Glomerular endothelial cell (primary cell): ENCODE data around the gene MARS1. TPM values are rescaled to one million over a fixed set of nuclear protein-coding genes. Genes with fewer than 3 reads are reported as not detected.

Experiments
- DNase-seq: peaks from one replicate; pipeline ENCODE4 v3.0.0-alpha.2; 2011; ENCODE audit warnings: low read depth, low spot score; ENCODE audit errors: extremely low read depth
- total RNA-seq: library from RNA; depleted of rRNA; stranded (reverse); fragments of >200 nt; gene quantifications from 2 replicates; pipeline ENCODE4 v1.2.3, GENCODE V29; 2015

The MARS1 gene
- total RNA-seq, 1 donor from 2014 or later = 199 TPM

DNA sequence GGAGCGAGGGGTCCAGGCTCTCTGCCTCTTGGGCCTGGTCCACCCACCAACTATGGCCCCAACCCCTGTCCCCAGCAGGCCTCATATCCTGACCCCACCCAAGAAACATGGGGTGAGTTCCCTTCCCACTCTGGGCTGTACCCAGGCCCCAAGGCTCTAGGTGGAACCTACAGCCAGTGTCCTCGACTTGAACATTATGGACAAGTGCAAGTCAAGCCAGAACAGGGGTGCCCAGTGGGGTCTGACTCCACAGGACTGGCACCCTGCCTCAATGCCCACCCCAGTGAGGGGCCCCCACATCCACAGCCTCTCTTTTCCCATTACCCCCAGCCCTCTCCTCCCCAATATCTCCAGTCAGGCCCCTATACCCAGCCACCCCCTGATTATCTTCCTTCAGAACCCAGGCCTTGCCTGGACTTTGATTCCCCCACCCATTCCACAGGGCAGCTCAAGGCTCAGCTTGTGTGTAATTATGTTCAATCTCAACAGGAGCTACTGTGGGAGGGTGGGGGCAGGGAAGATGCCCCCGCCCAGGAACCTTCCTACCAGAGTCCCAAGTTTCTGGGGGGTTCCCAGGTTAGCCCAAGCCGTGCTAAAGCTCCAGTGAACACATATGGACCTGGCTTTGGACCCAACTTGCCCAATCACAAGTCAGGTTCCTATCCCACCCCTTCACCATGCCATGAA lies 16.8 kb upstream of the MARS1 start:
- no peak for DNase-seq

DNA sequence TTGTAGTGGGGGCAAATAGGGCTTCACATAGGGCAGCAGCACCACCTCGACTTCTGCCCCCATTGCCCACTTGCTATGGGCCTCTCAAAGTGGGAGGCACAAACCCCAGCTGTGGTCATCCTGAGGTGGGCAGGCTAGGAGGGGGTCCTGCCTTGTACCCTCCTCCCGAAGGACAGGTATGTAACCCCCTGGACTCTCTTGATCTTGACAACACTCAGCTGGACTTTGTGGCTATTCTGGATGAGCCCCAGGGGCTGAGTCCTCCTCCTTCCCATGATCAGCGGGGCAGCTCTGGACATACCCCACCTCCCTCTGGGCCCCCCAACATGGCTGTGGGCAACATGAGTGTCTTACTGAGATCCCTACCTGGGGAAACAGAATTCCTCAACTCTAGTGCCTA lies 16.2 kb upstream of the MARS1 start:
- DNase-seq = no peak

DNA sequence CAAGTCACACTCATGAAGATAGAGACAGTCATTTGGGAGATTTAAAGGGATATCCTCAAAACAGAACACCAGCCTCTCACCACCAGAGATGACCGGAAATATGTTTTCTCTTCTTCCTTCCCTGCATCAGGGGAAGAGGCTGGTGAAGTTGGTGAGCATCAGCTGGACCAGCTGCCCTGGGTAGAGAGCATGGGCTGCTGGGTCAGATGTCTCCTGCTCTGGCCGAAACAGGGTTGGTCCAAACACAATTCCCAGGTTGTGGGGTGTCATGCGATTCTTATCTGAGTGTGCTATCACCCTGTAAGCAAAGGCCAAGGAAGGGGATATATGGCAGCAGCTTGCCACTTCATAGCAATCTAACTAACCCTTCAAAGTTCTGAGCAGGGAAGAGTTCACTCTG lies 15.5 kb upstream of the MARS1 start:
- DNase-seq = no peak

DNA sequence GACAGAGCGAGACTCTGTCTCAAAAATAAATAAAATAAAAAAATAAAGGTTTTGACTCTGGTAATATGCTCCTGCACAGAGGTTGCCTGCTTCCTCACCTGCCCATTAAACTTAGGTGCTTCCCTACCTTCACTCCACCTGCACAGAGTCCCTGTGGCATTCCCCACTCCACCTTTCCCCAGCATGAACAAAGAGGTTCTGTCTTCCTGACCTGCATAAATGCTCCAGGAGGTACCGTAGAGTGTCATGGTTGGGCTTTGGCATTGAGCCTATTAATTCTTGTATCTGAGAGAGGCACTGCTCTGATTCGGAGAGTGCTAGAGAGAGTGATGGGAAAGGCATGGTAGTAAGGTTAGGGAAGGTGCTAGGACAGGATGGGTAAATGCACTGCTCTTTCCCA lies 14.5 kb upstream of the MARS1 start:
- no peak for DNase-seq

DNA sequence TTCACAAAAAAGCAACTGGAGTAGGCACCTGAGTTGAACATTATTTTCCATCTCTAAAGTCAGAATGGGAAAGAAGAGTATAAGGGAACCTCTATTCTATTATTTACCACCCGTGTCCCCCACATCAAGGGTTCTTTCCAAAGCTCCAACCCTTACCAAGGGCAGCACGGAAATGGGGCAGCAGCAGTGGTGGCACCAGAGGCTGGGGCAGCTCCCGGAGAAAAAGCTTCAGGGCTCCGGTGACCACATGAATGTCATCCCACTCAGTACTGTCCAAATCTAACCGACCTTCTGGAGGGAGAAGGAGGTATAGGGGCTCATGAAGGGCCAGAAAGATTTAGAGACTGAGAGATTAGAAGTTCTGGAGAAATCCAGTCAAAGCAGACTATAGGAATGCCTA lies 14.0 kb upstream of the MARS1 start:
- DNase-seq = no peak

DNA sequence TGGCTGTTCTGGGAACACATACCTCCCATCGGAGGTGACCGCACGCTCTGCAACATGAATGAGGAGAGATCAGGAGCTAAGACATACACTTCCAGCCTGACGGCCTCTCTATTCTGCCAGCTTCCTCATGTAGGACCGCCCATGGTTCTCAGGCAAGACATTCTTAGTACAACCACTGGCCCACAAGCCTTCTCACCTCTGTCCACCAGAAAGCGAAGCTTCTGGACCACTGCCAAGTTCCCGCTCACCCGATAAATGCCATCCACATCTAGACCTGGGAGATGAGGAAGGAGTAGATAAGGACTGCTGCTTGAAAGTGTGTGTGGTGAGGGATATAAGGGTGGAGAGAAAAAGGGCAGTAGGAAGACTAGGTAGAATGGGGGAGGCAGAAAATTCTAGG lies 13.4 kb upstream of the MARS1 start:
- DNase-seq = no peak

DNA sequence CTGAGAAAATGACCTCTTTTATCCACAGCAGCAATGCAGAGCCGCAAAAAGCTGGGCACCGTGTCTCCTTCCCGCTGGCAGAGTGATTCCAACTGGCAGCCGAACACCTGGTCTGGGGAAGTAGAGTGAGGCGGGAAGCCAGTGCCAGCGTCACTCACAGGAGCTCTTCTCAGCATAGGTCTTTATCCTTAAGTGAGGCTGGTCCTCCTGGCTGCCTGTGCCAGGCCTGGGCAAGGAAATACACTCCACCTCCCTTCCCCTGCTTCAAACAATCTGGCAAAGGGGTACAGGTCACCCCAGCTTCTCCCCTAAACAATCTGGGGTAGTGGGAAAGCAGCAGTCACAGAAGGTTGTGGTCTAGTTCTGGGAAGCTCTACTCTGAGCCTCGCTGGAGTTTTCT lies 13.0 kb upstream of the MARS1 start:
- DNase-seq = no peak

DNA sequence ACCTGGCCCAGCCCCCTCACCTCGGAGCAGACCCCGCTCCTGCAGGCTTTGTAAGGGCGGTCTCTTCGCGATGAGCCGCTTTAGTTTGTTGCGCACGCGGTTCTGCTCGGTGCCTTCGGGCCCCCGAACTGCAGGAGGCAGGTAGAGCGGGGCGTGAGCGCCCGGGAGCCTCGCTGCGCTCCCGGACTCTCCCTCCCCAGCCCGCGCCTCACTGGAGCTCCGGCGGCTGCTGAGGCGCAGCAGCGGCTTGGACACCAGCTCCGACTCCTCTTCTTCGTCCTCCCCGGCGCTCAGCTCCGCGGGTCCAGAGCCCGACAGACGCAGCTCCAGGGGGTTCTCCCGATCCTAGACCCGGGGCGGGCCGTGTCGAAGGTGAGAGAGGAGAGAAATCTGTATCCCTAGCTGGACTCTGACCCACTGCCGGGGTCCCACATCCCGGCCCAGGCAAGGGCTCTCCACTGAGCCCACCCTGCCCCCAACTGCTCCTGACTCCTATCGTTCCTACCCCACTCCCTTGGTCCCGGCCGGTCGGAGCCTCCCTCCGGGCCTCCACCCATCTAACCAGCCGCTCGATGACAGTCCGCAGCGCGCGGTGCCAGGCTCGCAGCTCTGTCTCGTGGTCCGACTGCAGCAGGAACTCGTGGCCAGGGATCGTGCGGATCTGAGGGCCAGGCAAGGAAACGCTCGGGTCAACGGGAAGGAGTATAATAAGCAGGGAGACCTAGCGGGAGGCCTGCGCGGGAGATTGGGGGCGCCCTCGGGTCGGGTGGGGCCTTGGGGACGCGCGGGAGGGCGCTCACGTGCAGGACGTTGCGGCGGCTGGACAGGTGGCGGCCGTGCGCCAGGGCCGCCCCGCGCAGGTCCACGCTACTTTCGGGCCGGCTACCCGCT lies 12.4 kb upstream of the MARS1 start:
- DNase-seq = no peak

DNA sequence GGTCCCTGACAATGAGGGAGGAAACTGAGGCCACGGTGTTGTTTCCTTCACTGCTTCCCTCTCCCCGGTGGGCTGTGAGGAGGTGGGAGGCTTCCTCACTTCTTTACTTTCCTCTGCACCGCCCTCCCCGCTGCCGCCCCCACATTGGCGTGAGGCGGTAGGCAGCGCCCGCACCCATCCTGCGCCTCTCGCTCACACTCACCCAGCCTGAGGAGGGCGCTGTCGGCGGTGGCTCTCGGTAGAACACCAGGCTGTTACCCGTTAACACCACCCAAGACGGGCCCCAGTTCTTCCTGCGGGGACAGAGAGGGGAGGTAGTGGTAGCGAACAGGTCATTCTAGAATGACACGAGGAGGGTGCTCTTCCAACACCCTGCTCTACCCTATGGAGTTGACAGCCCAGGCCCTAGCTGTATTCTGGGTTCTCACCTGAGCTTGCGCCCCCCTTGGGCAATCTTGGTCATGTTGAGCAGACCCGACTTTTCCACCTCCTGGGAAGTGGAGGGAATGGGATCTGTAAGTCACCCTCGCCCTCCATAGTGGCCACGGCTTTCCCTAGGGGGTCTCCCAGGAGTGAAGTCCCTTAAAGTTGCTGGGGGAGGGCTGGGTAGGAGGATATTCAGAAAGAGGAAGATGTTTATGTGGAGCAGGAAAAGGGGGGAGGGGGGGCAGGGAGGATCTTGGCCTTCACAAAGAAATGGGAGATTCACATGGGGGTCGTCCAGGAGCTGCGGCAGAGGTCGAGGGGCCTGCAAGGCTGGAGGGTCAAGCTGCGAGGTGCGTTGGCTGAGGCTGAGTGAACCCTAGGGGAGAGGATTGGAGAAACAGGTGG lies 11.5 kb upstream of the MARS1 start:
- DNase-seq = no peak

DNA sequence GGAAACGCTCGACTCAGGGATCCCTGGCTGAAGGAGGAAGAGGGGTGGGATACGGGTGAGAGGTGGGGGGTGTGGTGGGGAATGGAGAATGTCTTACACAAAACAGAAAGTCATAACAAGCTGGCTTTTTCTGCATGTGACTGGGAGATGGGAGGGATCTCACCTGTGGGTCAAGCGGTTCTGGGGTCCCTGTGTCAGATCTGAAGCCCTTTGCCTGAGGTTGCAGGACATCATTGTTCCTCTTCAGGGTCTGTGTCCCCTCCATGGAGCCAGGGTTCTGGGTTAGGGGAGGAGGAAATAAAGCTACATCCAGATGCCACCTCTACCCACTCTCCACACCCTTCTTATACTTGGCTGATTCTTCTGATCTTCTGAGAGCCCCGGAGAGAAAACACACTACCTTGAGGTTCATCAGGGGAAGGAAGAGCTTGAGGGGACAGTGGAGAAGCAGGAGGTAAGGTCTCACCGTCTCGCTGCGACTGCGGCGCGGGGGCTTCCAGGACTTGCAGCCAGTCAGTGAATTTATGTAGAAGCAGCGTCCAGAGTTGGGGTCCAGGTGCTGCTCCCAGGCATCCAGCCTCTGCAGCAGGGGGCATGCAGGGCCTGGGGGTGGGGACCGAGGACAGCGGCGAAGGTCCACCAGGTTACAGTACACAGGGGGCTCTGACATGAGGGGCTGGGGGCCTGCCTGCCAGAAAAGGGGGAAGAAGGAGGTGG lies 10.7 kb upstream of the MARS1 start:
- DNase-seq = no peak

DNA sequence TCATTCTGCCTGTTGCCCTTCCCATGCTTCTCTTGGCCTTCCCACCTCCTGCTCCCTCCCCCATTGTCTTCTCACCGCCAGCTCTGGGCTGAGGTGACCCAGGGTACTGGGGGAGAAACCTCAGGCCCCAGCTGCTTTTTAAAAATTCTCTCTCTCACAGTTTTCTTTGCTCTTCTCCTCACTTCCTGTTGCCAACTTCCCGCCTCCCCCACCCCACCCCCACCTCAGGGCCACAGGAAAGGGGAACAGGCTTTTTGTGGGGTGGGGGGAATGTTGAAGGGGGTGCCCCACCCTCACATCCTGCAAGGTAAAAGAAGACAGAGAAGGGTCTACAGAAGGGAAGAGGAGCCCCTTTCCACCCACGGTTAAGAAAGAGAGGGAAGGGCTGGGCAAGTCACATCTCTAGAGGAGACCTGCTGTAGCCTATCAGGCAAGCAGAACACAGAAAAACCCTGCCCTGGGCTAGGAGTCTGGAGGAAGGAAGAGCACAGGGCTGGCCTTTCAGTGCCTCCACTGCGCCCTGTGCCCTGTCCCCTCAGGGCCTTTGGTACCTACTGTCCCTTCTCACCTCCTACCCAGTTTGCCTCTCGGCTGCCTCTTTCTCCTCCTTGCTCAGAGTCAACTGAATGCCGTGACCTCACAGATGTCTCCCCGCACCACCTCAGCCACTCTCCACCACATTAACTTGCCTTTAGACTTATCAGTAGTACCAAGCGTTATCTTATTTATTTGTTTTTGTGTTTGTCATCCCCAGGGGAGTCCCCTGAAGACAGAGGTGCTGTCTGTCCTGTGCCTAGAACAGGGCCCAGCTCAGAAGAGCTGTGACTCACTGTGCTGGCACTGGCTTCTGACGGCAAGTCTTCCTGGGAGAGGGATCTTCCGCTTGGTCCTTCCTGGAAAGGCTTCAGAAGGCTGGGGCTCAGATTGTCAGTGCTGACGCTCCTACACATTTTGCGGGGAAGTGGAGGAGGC lies 9.9 kb upstream of the MARS1 start:
- no peak for DNase-seq

DNA sequence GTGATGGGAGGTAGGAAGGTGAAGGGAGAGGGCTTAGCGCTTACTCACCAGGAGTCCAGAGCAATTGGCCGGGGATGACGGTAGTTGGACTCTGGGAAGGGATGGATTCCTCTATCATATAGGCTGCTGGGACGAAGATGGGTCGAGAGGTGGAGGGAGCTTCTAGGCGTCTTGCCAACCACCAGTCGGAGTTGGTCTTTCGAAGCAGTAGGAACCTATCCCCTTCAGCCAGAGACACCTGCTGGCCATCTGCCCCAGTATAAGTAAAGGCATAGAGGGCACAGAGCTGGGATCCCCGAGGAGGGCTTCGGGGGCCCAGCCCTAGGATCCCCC lies 8.9 kb upstream of the MARS1 start:
- DNase-seq = no peak

DNA sequence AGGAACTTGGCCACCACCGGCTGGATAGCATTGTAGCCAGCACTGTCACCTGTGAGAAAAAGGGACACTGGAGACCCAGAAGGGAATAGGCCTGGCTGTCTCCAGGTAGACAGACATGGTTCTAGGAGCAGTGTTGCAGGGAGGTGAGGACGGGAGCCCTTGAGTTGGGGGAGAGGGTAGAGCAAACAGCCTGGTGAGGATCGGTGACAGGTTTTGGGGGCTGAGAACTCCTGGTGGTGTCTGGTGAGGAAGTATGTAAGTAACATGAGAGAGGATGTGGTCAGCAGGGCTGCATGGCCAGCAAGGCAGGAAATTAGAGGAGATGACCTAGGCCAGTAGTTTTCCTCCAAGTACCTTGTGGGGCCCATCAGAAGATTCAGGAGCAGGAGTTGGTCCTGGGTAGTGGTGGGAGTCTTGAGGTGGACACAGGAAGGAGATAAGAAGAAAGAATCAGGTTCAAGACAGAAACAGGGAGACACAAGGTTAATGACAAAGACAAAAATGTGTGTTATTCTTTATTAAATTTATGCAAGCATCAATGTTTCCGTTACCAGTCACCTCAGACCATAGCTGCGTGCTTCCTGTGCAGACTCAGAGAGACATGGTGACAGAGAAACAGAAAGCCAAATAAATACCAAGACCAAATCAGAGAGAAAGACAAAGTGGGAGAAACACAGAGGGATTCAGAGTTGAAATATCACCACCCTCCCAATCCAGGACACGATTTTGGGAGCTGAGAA lies 8.3 kb upstream of the MARS1 start, which contains the start of gene ARHGAP9:
Gene ARHGAP9 (minus strand): TSS at position 491 of the 740 bp plus-strand sequence. CDS start 460 bp downstream, at position 31.
- no peak for DNase-seq

DNA sequence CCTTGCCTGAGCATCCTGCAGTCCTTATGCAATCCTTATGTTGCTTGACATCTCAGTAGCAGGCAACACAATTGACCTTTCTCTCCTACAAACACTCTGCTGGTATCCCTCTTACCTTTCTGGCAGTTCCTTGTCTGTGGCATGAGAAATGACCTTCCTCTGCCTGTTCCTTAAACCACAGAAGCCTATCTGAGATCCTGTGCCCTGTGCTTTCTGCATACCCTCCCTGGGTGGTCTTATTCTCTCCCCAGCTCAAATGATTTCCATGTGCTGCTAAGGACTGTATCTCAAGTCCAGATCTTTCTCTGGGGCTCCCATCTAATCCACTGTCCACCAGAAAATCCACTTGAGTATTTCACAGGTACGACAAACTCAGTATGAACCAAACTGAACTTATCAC lies 6.2 kb upstream of the MARS1 start:
- DNase-seq = no peak

DNA sequence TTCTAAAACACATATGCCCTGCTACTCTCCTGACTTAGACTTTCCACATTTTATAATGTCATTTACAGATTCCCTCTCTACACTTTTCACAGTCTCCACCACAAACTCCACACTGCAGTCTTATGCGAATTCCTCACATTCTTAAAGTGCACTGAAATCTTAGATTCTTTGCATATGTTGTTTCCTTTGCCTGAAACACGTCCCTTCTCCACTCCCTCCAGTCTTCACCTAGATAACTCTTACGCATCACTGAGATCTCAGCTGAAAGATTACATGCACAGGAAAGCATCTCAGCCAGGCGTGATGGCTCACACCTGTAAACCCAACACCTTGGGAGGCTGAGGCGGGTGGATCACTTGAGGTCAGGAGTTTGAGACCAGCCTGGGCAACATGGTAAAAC lies 4.4 kb upstream of the MARS1 start:
- no peak for DNase-seq

DNA sequence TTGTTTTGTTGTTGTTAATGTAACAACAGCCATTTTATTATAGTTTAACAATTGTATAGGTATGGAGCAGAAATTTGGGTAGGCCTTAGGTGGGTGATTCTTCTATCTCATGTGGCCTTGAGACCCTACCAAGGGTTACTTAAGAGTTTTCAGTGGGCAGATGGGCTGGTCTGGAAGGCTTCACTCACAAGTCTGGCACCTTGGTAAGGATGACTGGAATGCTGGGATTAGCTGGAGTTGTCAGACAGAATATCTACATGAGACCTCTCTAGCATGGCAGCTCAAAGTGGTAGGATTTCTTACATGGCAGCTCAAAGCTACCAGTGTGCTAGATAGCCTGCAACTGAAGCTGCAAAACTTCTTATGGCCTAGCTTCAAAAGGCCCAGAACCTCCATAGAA lies 2.2 kb upstream of the MARS1 start:
- DNase-seq = no peak

DNA sequence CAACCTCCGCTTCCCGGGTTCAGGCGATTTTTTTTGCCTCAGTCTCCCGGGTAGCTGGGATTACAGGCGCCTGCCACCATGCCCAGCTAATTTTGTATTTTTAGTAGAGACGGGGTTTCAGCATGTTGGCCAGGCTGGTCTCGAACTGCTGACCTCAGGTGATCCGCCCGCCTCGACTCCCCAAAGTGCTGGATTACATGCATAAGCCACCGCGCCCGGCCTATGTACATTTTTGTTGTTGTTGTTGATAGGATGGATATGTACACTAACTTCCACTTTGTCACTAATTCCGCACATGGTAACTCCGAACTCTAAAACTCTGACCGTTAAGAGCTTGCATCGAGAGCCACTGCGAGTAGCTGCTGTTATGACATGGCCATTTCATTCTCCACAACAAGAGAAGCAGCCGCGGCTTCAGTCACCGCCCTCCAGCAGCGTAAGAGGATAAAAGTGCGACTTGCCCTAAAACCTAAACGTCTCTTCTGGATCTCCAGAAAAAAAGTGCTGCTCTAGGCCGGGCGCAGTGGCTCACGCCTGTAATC lies 742 bp upstream of the MARS1 start:
- DNase-seq = no peak

DNA sequence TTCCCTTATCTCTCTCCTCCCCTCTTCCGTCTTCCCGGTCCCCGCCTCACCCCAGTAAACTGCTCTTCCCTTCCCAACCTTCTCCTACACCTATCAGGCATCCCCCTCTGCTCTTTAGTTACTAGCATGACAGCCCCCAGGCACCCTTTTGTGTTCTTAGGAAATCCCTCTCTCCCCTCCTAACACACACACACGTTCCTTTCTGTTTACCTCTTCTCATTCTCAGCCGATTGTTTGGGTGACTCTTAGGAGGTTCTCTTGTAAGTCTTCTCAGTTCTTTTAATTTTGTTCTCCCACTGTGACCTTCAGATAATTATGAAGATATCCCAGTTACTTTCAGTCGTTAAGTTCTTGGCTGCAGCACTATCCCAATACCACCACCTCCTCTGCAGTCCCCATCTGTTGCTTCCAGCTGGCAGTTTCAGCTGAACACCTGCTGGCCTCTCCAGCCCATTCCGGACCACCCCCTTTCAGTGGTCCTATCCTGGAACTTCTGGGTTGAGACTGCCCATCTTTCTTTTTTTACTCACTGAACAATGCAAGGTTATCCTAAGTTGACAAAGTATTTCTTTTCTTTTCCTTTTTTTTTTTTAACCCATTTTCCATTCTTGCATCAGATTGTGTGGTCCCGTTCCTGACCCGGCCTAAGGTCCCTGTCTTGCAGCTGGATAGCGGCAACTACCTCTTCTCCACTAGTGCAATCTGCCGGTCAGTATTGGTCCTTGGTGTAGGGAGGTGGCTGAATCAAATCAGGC lies 711 bp downstream of the MARS1 start:
- no peak for DNase-seq
